IMR-90 (cell line): ENCODE results near the gene CEP41. TPM values are rescaled to one million over a fixed set of nuclear protein-coding genes. Genes with fewer than 3 reads are reported as not detected.

Source experiments
- ATAC-seq: fragments of 200-7000 bp; cut with Tn5 transposase; 2 replicates; pipeline ENCODE4 v1.9.1; 2020; ENCODE audit warnings: low read depth, mild to moderate bottlenecking, moderate library complexity
- BruUV-seq: library from RNA; stranded (reverse); fragments of 400-500 nt; replicated peaks from 2 replicates; lab custom pipeline; 2021; lab: Mats Ljungman, UMichigan
- CTCF ChIA-PET: fragments of 300-600 bp; formaldehyde crosslinking; extraction: SDS; loops from one replicate; lab custom pipeline; 2021; ENCODE audit warnings: antibody characterized with exemption; lab: Yijun Ruan, JAX
- POLR2A ChIA-PET: fragments of 300-600 bp; sonication (Branson Sonifier 250); formaldehyde crosslinking; loops from one replicate; lab custom pipeline; 2022; ENCODE audit warnings: antibody characterized with exemption; ENCODE audit not compliant: unreplicated experiment; lab: Charles Lee
- DNase-seq: peaks from one replicate; pipeline ENCODE4 v3.0.0; 2013
- H2AFZ ChIP-seq: replicated peaks from 2 replicates; pipeline ENCODE3; 2013; ENCODE audit warnings: low read length, mild to moderate bottlenecking; ENCODE audit not compliant: poor library complexity
- H2AK5ac ChIP-seq: 2 replicates; pipeline ENCODE4 v1.6.1; 2013; ENCODE audit warnings: low read depth, low read length, inconsistent platforms
- H2AK9ac ChIP-seq: replicated peaks from 2 replicates; pipeline ENCODE3; 2013; ENCODE audit warnings: mild to moderate bottlenecking, low read depth, low read length, moderate library complexity; ENCODE audit not compliant: poor library complexity
- H2BK120ac ChIP-seq: 2 replicates; pipeline ENCODE4 v1.6.1; 2013; ENCODE audit warnings: low read depth, low read length, inconsistent platforms
- H2BK15ac ChIP-seq: 3 replicates; pipeline ENCODE4 v1.6.1; 2013; ENCODE audit warnings: low read depth, low read length, inconsistent platforms
- H2BK20ac ChIP-seq: 2 replicates; pipeline ENCODE4 v1.6.1; 2013; ENCODE audit warnings: low read depth, mild to moderate bottlenecking, inconsistent platforms, low read length, moderate library complexity
- H2BK5ac ChIP-seq: 2 replicates; pipeline ENCODE4 v1.6.1; 2013; ENCODE audit warnings: mild to moderate bottlenecking, low read depth, low read length, inconsistent platforms; ENCODE audit not compliant: poor library complexity, severe bottlenecking
- H3K14ac ChIP-seq: replicated peaks from 2 replicates; pipeline ENCODE4 v1.6.1; 2013; ENCODE audit warnings: low read depth, low read length, inconsistent platforms
- H3K18ac ChIP-seq: 2 replicates; pipeline ENCODE4 v1.6.1; 2013; ENCODE audit warnings: low read depth, low read length, control low read depth
- H3K23ac ChIP-seq: 2 replicates; pipeline ENCODE4 v1.6.1; 2013; ENCODE audit warnings: low read depth, low read length, inconsistent platforms
- H3K27ac ChIP-seq: 2 replicates; pipeline ENCODE4 v1.5.1; 2013; ENCODE audit warnings: mild to moderate bottlenecking, control low read depth, low read length; ENCODE audit not compliant: insufficient read depth
- H3K27me3 ChIP-seq: 2 replicates; pipeline ENCODE4 v1.6.1; 2013; ENCODE audit warnings: low read length; ENCODE audit not compliant: control insufficient read depth, insufficient read depth
- H3K36me3 ChIP-seq: 2 replicates; pipeline ENCODE4 v1.6.1; 2013; ENCODE audit warnings: low read length, mixed read lengths; ENCODE audit not compliant: control insufficient read depth, insufficient read depth
- H3K4ac ChIP-seq: 2 replicates; pipeline ENCODE4 v1.6.1; 2013; ENCODE audit warnings: low read depth, low read length, inconsistent platforms
- H3K4me1 ChIP-seq: 2 replicates; pipeline ENCODE4 v1.6.1; 2013; ENCODE audit warnings: low read length, mixed read lengths; ENCODE audit not compliant: control insufficient read depth, insufficient read depth
- H3K4me2 ChIP-seq: 2 replicates; pipeline ENCODE4 v1.6.1; 2013; ENCODE audit warnings: low read depth, mild to moderate bottlenecking, control low read depth, low read length, moderate library complexity
- H3K4me3 ChIP-seq: 2 replicates; pipeline ENCODE4 v1.5.1; 2013; ENCODE audit warnings: low read depth, mild to moderate bottlenecking, control low read depth, low read length, moderate library complexity; ENCODE audit not compliant: insufficient read depth
- H3K56ac ChIP-seq: 2 replicates; pipeline ENCODE4 v1.6.1; 2013; ENCODE audit warnings: low read length, inconsistent platforms; ENCODE audit not compliant: insufficient read depth; ENCODE audit errors: extremely low read depth
- H3K79me1 ChIP-seq, 2 experiments: 2 replicates each; pipeline ENCODE4 v1.6.1; 2013; ENCODE audit warnings: low read length in 2 of 2, inconsistent platforms in 1 of 2, low read depth in 1 of 2
- H3K9ac ChIP-seq: 2 replicates; pipeline ENCODE4 v1.6.1; 2013; ENCODE audit warnings: low read depth, low read length, control low read depth
- H3K9me1 ChIP-seq: 2 replicates; pipeline ENCODE4 v1.6.1; 2013; ENCODE audit warnings: low read length, inconsistent platforms; ENCODE audit not compliant: insufficient read depth
- H3K9me3 ChIP-seq: 2 replicates; pipeline ENCODE4 v1.6.1; 2013; ENCODE audit warnings: low read length; ENCODE audit not compliant: control insufficient read depth, insufficient read depth
- H4K20me1 ChIP-seq: 2 replicates; pipeline ENCODE4 v1.6.1; 2013; ENCODE audit warnings: low read length, inconsistent platforms; ENCODE audit not compliant: insufficient read depth
- H4K5ac ChIP-seq: 2 replicates; pipeline ENCODE4 v1.6.1; 2013; ENCODE audit warnings: mild to moderate bottlenecking, low read depth, low read length, control low read depth
- H4K8ac ChIP-seq, 2 experiments: 2 replicates each; pipeline ENCODE4 v1.6.1; 2013; ENCODE audit warnings: low read depth in 2 of 2, low read length in 2 of 2, control low read depth in 1 of 2, inconsistent platforms in 1 of 2
- H4K91ac ChIP-seq: 2 replicates; pipeline ENCODE4 v1.6.1; 2013; ENCODE audit warnings: low read depth, low read length, inconsistent platforms; ENCODE audit not compliant: insufficient read depth
- BHLHE40 ChIP-seq: fragments of 150-350 bp; IDR thresholded peaks from 2 replicates; pipeline ENCODE4 v1.6.1; 2016; ENCODE audit warnings: mild to moderate bottlenecking, low read depth, low read length
- CEBPB ChIP-seq: IDR thresholded peaks from 2 replicates; pipeline ENCODE4 v1.6.1; 2012; ENCODE audit warnings: low read depth, low read length, improper control_type of control experiment
- CHD1 ChIP-seq: IDR thresholded peaks from 2 replicates; pipeline ENCODE4 v1.6.1; 2012; ENCODE audit warnings: low read depth, low read length, improper control_type of control experiment
- MAFK ChIP-seq: IDR thresholded peaks from 2 replicates; pipeline ENCODE4 v1.6.1; 2012; ENCODE audit warnings: low read depth, low read length, improper control_type of control experiment
- MAZ ChIP-seq: IDR thresholded peaks from 2 replicates; pipeline ENCODE4 v1.6.1; 2012; ENCODE audit warnings: low read depth, mild to moderate bottlenecking, low read length, improper control_type of control experiment, moderate library complexity, borderline replicate concordance
- MXI1 ChIP-seq: IDR thresholded peaks from 2 replicates; pipeline ENCODE4 v1.6.1; 2012; ENCODE audit warnings: low read depth, mild to moderate bottlenecking, low read length, moderate library complexity, borderline replicate concordance
- NFE2L2 ChIP-seq: fragments of 150-350 bp; IDR thresholded peaks from 2 replicates; pipeline ENCODE4 v1.6.1; 2016; ENCODE audit warnings: low read depth, mild to moderate bottlenecking, low read length
- POLR2A ChIP-seq: IDR thresholded peaks from 2 replicates; pipeline ENCODE4 v1.6.1; 2012; ENCODE audit warnings: mild to moderate bottlenecking, low read depth, low read length
- RAD21 ChIP-seq: IDR thresholded peaks from 2 replicates; pipeline ENCODE4 v1.6.1; 2012; ENCODE audit warnings: low read length, improper control_type of control experiment
- RCOR1 ChIP-seq: IDR thresholded peaks from 2 replicates; pipeline ENCODE4 v1.6.1; 2012; ENCODE audit warnings: mild to moderate bottlenecking, low read length, improper control_type of control experiment; ENCODE audit not compliant: insufficient replicate concordance
- RFX5 ChIP-seq: IDR thresholded peaks from 2 replicates; pipeline ENCODE4 v1.8.0; 2012; ENCODE audit warnings: low read depth, mild to moderate bottlenecking, low read length, moderate library complexity
- WGBS, 2 experiments: methylation state at CpG; one replicate each; pipeline versions ENCODE4 v1.1.5 to v1.1.7; 2013; ENCODE audit warnings: missing lambda C conversion rate in 2 of 2; ENCODE audit not compliant: insufficient read length in 1 of 2; ENCODE audit errors: extremely low coverage in 2 of 2; 5-methylcytosine and 5-hydroxymethylcytosine counted together
- dilution Hi-C: fragments of 300-500 bp; cut with HindIII; formaldehyde crosslinking; loops from one replicate; pipeline ENCODE4 v1.14.3; 2018; ENCODE audit warnings: low sequenced_read_pairs; ENCODE audit not compliant: unreplicated experiment
- in situ Hi-C: fragments of 300-500 bp; cut with MboI; formaldehyde crosslinking; loops from 3 replicates; pipeline ENCODE4 v1.14.3; 2019; ENCODE audit warnings: low sequenced_read_pairs, inconsistent platforms, mixed read lengths
- intact Hi-C: fragments of 100-400 bp; cut with micrococcal nuclease; formaldehyde crosslinking; loops from 2 replicates; pipeline ENCODE4 v1.10.0; 2022
- polyA plus RNA-seq, 3 experiments: library from polyadenylated mRNA; depleted of rRNA; stranded (reverse); fragments of >200 nt; gene quantifications; 2 replicates each; pipeline ENCODE4 v1.2.3, GENCODE V29; 2012; ENCODE audit warnings: low replicate concordance in 1 of 3
- total RNA-seq: library from RNA; depleted of rRNA; stranded (reverse); fragments of >200 nt; gene quantifications from 2 replicates; pipeline ENCODE4 v1.2.3, GENCODE V29; 2012
- TF ChIP-seq, protein P1 (sequence below): conservative IDR thresholded peaks from 2 replicates; pipeline ENCODE4 v1.5.1; 2012; ENCODE audit warnings: mild to moderate bottlenecking, low read depth, low read length, improper control_type of control experiment
- TF ChIP-seq, protein P2 (sequence below): fragments of 150-350 bp; IDR thresholded peaks from 2 replicates; pipeline ENCODE4 v1.6.1; 2017; ENCODE audit warnings: mild to moderate bottlenecking, antibody characterized with exemption, low read length, low read depth
- TF ChIP-seq, protein P3 (sequence below): fragments of 150-350 bp; IDR thresholded peaks from 2 replicates; pipeline ENCODE4 v1.6.1; 2016; ENCODE audit warnings: low read depth, mild to moderate bottlenecking, low read length, moderate library complexity, borderline replicate concordance

CEP41 gene
- total and polyA plus RNA-seq, 2 of the 4 experiments (the other 2 are of a cell fraction), result 12.2 to 21.9 TPM

DNA sequence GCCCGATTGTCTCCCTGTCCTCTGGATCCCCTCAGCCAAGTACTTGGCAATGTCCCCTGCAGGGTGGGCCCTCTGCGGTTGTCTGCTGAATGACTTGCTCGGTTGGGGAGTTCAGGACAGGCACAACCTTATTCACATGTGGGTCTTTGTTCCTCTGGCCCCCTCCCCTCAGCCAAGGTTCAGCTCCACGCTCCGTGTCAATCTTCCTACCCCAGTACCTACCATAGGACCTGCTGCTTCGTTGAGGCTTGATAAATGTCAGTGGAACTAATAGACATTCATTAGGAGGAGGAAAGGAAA is 89.1 kb downstream of the CEP41 start:
- WGBS, 2 experiments, result 83% methylated on average over 1 of the region's 6 CpGs; no CpG with 5 or more reads in 1 of the 2 experiments
- peak overlapping the region; percentile 50 for H2AFZ ChIP-seq
- in situ Hi-C loops, result no loop called here

More for the DNA sequence above, 89.1 kb downstream of the CEP41 start:
- dilution Hi-C loops, result no loop called here
- TF ChIP-seq CEBPB (no peak), MAZ (no peak), RAD21 (no peak), POLR2A (no peak), CHD1 (no peak), RCOR1 (no peak), BHLHE40 (no peak), MAFK (no peak), NFE2L2 (no peak), MXI1 (no peak), RFX5 (no peak)
- TF ChIP-seq, protein P1, sequence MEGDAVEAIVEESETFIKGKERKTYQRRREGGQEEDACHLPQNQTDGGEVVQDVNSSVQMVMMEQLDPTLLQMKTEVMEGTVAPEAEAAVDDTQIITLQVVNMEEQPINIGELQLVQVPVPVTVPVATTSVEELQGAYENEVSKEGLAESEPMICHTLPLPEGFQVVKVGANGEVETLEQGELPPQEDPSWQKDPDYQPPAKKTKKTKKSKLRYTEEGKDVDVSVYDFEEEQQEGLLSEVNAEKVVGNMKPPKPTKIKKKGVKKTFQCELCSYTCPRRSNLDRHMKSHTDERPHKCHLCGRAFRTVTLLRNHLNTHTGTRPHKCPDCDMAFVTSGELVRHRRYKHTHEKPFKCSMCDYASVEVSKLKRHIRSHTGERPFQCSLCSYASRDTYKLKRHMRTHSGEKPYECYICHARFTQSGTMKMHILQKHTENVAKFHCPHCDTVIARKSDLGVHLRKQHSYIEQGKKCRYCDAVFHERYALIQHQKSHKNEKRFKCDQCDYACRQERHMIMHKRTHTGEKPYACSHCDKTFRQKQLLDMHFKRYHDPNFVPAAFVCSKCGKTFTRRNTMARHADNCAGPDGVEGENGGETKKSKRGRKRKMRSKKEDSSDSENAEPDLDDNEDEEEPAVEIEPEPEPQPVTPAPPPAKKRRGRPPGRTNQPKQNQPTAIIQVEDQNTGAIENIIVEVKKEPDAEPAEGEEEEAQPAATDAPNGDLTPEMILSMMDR, result no peak
- TF ChIP-seq, protein P2, sequence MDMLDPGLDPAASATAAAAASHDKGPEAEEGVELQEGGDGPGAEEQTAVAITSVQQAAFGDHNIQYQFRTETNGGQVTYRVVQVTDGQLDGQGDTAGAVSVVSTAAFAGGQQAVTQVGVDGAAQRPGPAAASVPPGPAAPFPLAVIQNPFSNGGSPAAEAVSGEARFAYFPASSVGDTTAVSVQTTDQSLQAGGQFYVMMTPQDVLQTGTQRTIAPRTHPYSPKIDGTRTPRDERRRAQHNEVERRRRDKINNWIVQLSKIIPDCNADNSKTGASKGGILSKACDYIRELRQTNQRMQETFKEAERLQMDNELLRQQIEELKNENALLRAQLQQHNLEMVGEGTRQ, result no peak
- TF ChIP-seq, protein P3, sequence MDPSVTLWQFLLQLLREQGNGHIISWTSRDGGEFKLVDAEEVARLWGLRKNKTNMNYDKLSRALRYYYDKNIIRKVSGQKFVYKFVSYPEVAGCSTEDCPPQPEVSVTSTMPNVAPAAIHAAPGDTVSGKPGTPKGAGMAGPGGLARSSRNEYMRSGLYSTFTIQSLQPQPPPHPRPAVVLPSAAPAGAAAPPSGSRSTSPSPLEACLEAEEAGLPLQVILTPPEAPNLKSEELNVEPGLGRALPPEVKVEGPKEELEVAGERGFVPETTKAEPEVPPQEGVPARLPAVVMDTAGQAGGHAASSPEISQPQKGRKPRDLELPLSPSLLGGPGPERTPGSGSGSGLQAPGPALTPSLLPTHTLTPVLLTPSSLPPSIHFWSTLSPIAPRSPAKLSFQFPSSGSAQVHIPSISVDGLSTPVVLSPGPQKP, result no peak
- Histone ChIP-seq H3K23ac (peak overlapping the region; percentile 67; the same call in 1 of the 2 replicates), H3K9me3 (no peaks in the 10 kb centered on the region), H3K79me1 (peaks cover 0 to 6% of the 10 kb centered on the region in 2 experiments; a peak in 1 of 4 replicates), H2BK20ac (peak overlapping the region; percentile 86), H3K36me3 (no peaks in the 10 kb centered on the region), H2AK9ac (peak overlapping the region; percentile 47), H3K4me1 (peaks cover 26% of the 10 kb centered on the region), H3K9me1 (peaks cover 21% of the 10 kb centered on the region), H3K4ac (peak overlapping the region; percentile 90), H2BK15ac (peak overlapping the region; percentile 92; the same call in 1 of the 3 replicates), H4K5ac (peak overlapping the region; percentile 93), H3K18ac (peak overlapping the region; percentile 95), H3K14ac (peak overlapping the region; percentile 48), H3K9ac (no peak overlapping the region), H3K27me3 (no peaks in the 10 kb centered on the region), H2BK5ac (peak overlapping the region; percentile 12), H3K56ac (peak overlapping the region; percentile 36; the same call in 1 of the 2 replicates), H3K4me2 (no peak overlapping the region), H4K8ac (peak overlapping the region; percentile 82 to 91; a peak in 3 of 4 replicates), H4K91ac (peak overlapping the region; percentile 91), H2AK5ac (peak overlapping the region; percentile 90), H2BK120ac (peak overlapping the region; percentile 95), H3K4me3 (no peak overlapping the region), H4K20me1 (no peaks in the 10 kb centered on the region), H3K27ac (peak overlapping the region; percentile 89; the same call in 1 of the 2 replicates)
- ChIA-PET CTCF (no interaction called here), POLR2A (no interaction called here)
- no TSS peak for BruUV-seq
- ATAC-seq (no peak), DNase-seq (no peak)
- intact Hi-C loops, result loop anchor here (10.0 kb wide), 1 partner anchor 143 kb away; the partner anchor contains the start of gene MEST
